Neural cell (in vitro differentiated cells): ENCODE results near the gene CAPN14. TPM values are rescaled to one million over a fixed set of nuclear protein-coding genes. Genes with fewer than 3 reads are reported as not detected.

Experiments
- H2AFZ ChIP-seq: fragments of 200-600, 300-800 bp; sonication (generic), shearing (Covaris generic); 2 replicates; pipeline ENCODE4 v1.6.0; 2014; ENCODE audit warnings: low read depth, mild to moderate bottlenecking, antibody characterized with exemption, low read length, moderate library complexity
- H3F3A ChIP-seq: fragments of 200-600 bp; shearing (Covaris generic); 2 replicates; pipeline ENCODE4 v1.6.1; 2016; ENCODE audit warnings: mild to moderate bottlenecking, moderate library complexity, mixed read lengths, antibody characterized with exemption, low read length; ENCODE audit not compliant: insufficient read depth, poor library complexity, severe bottlenecking
- H3K27ac ChIP-seq: fragments of 200-600, 300-800 bp; sonication (generic), shearing (Covaris generic); 2 replicates; pipeline ENCODE4 v1.5.1; 2014; ENCODE audit warnings: mild to moderate bottlenecking, low read length, moderate library complexity
- H3K27me3 ChIP-seq: fragments of 300-800, 200-600 bp; sonication (generic), shearing (Covaris generic); 2 replicates; pipeline ENCODE4 v1.6.0; 2014; ENCODE audit warnings: mild to moderate bottlenecking, low read depth, low read length, moderate library complexity; ENCODE audit not compliant: insufficient read depth
- H3K36me3 ChIP-seq: fragments of 300-800, 200-600 bp; sonication (generic), shearing (Covaris generic); 2 replicates; pipeline ENCODE4 v1.5.1; 2014; ENCODE audit warnings: mild to moderate bottlenecking, antibody characterized with exemption, low read length, moderate library complexity; ENCODE audit not compliant: insufficient read depth
- H3K4me2 ChIP-seq: fragments of 300-800, 200-600 bp; sonication (generic), shearing (Covaris generic); 2 replicates; pipeline ENCODE4 v1.6.0; 2014; ENCODE audit warnings: mild to moderate bottlenecking, low read length
- H3K4me3 ChIP-seq: fragments of 300-800, 200-600 bp; sonication (generic), shearing (Covaris generic); 2 replicates; pipeline ENCODE4 v1.5.1; 2014; ENCODE audit warnings: mild to moderate bottlenecking, low read length, moderate library complexity
- H3K79me2 ChIP-seq: fragments of 200-600 bp; shearing (Covaris generic); replicated peaks from 2 replicates; pipeline ENCODE4 v1.6.0; 2014; ENCODE audit warnings: mild to moderate bottlenecking, low read length, moderate library complexity; ENCODE audit not compliant: insufficient read depth
- H3K9ac ChIP-seq: fragments of 300-800, 200-600 bp; sonication (generic), shearing (Covaris generic); 2 replicates; pipeline ENCODE4 v1.6.1; 2016; ENCODE audit warnings: mild to moderate bottlenecking, low read length, mixed read lengths
- H3K9me2 ChIP-seq: fragments of 200-600 bp; shearing (Covaris generic); 2 replicates; pipeline ENCODE4 v1.6.1; 2016; ENCODE audit warnings: mild to moderate bottlenecking, low read length, mixed read lengths; ENCODE audit not compliant: insufficient read depth
- H3K9me3 ChIP-seq: fragments of 200-600, 300-800 bp; sonication (generic), shearing (Covaris generic); 2 replicates; pipeline ENCODE4 v1.6.1; 2016; ENCODE audit warnings: mild to moderate bottlenecking, mixed run types, low read length, moderate library complexity, mixed read lengths
- H4K20me1 ChIP-seq: fragments of 200-600 bp; shearing (Covaris generic); 2 replicates; pipeline ENCODE4 v1.6.1; 2016; ENCODE audit warnings: mild to moderate bottlenecking, mixed run types; ENCODE audit not compliant: insufficient read depth
- EP300 ChIP-seq: fragments of 450-650 bp; conservative IDR thresholded peaks from 2 replicates; pipeline ENCODE4 v1.6.1; 2014; ENCODE audit warnings: antibody characterized with exemption, mild to moderate bottlenecking, moderate library complexity; ENCODE audit not compliant: poor library complexity, severe bottlenecking
- EZH2 ChIP-seq: fragments of 200-600, 300-800 bp; shearing (Covaris generic), sonication (generic); IDR thresholded peaks from 2 replicates; pipeline ENCODE4 v1.6.1; 2014; ENCODE audit warnings: antibody characterized with exemption, low read length, borderline replicate concordance, mild to moderate bottlenecking; ENCODE audit not compliant: insufficient read depth, poor library complexity, severe bottlenecking
- MXI1 ChIP-seq: fragments of 450-650 bp; conservative IDR thresholded peaks from 2 replicates; pipeline ENCODE4 v1.6.1; 2014; ENCODE audit warnings: antibody characterized with exemption, mild to moderate bottlenecking; ENCODE audit not compliant: poor library complexity, severe bottlenecking
- POLR2AphosphoS5 ChIP-seq: IDR thresholded peaks from 2 replicates; pipeline ENCODE4 v1.6.1; 2012
- RAD21 ChIP-seq: fragments of 450-650 bp; conservative IDR thresholded peaks from 2 replicates; pipeline ENCODE4 v1.6.1; 2014; ENCODE audit warnings: antibody characterized with exemption, mild to moderate bottlenecking, moderate library complexity
- SMC3 ChIP-seq: fragments of 450-650 bp; conservative IDR thresholded peaks from 2 replicates; pipeline ENCODE4 v1.6.1; 2014; ENCODE audit warnings: antibody characterized with exemption, mild to moderate bottlenecking, moderate library complexity; ENCODE audit not compliant: poor library complexity
- TAF1 ChIP-seq: IDR thresholded peaks from 2 replicates; pipeline ENCODE4 v1.6.1; 2012; ENCODE audit warnings: low read depth
- polyA plus RNA-seq: library from polyadenylated mRNA; depleted of rRNA; stranded (reverse); fragments of >200 nt; gene quantifications from 2 replicates; pipeline ENCODE4 v1.2.3, GENCODE V29; 2014
- TF ChIP-seq, protein P1 (sequence below): fragments of 450-650 bp; IDR thresholded peaks from 2 replicates; pipeline ENCODE4 v1.5.1; 2014; ENCODE audit warnings: antibody characterized with exemption, mild to moderate bottlenecking, moderate library complexity; ENCODE audit not compliant: poor library complexity, severe bottlenecking
- TF ChIP-seq, protein P2 (sequence below): IDR thresholded peaks from 2 replicates; pipeline ENCODE4 v1.6.1; 2012; ENCODE audit warnings: borderline replicate concordance

Gene CAPN14
- polyA plus RNA-seq, 1 donor from 2014 or later, result 2.1 TPM

DNA sequence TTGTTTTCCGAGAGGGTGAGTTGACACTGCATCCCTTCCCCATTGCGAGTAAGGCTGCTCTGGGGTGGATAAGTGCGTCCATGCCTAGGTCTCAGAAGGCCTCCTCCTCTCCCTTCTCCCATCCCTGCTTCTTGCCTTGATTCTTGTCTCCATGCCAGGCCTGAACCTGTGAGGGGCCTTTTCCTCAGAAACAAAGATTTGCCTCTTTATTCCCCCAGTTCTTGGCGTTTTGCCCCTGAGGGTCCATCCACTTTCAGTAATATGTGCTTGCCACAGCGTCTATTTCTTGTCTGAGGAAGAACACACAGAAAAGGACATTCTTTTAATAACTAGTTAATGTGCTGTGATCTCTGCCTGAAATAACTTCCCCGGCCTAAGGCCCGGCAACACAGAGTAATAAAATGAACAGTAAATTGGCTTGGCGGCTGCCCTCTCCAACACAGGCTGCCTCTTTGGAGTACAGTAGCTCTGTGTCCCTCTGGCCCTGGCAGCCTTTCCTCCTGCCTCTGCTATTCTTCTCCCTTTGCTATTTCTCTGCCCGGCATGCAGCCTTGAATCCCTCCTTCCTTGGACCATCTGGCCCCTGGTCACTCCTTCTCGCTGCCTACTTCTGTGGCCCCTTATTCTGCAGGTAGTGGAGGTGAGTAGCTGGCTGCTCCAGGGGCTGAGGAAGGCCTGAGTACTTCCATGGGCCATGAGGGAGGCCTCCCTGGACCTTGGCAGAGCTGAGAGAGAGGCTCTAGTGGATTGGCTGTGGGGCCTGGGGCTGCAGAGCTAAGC, 21.0 kb upstream of the CAPN14 start:
- H3K27me3 ChIP-seq, result no peaks in the 10 kb centered on the region
- no peak overlapping the region for H3K4me3 ChIP-seq
- no peaks in the 10 kb centered on the region for H3F3A ChIP-seq
- no peaks in the 10 kb centered on the region for H3K9me2 ChIP-seq
- no peaks in the 10 kb centered on the region for H3K79me2 ChIP-seq
- no peak for TF ChIP-seq EZH2
- no peaks in the 10 kb centered on the region for H3K36me3 ChIP-seq
- no peak overlapping the region for H3K27ac ChIP-seq
- H3K9ac ChIP-seq, result no peak overlapping the region
- no peaks in the 10 kb centered on the region for H4K20me1 ChIP-seq
- H3K4me2 ChIP-seq, result no peak overlapping the region
- no peak overlapping the region for H2AFZ ChIP-seq
- no peaks in the 10 kb centered on the region for H3K9me3 ChIP-seq

DNA sequence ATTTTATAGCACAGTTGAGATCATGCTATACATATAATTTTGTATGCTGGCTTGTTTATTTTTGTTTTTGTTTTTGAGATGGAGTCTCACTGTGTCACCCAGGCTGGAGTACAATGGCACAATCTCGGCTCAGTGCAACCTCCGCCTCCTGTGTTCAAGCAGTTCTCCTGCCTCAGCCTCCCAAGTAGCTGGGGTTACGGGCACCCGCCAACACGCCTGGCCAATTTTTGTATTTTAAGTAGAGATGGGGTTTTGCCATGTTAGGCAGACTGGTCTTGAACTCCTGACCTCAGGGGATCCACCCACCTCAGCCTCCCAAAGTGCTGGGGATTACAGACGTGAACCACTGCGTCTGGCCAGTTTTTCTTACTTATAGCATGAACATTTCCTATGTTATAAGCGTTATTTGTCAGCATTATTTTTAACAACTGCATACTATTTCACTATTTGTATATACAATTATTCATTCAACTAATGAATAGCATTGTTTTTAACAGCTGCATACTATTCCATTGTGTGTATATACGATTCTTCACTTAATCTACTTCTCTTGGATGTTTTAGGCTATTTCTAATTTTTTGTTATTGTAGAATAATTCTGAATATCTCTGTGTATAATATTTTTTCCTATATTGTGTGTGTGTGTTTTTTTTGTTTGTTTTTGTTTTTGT, 20.2 kb upstream of the CAPN14 start:
- Histone ChIP-seq H3K36me3 (no peaks in the 10 kb centered on the region), H2AFZ (no peak overlapping the region), H3K79me2 (no peaks in the 10 kb centered on the region), H3K27me3 (no peaks in the 10 kb centered on the region), H3K4me3 (no peak overlapping the region), H3K9ac (no peak overlapping the region), H3K4me2 (no peak overlapping the region), H4K20me1 (no peaks in the 10 kb centered on the region), H3F3A (no peaks in the 10 kb centered on the region), H3K27ac (no peak overlapping the region), H3K9me3 (no peaks in the 10 kb centered on the region), H3K9me2 (no peaks in the 10 kb centered on the region)
- TF ChIP-seq EP300, result no peak
- TF ChIP-seq TAF1, result no peak
- no peak for TF ChIP-seq EZH2
- TF ChIP-seq RAD21, result no peak
- TF ChIP-seq, protein P1, sequence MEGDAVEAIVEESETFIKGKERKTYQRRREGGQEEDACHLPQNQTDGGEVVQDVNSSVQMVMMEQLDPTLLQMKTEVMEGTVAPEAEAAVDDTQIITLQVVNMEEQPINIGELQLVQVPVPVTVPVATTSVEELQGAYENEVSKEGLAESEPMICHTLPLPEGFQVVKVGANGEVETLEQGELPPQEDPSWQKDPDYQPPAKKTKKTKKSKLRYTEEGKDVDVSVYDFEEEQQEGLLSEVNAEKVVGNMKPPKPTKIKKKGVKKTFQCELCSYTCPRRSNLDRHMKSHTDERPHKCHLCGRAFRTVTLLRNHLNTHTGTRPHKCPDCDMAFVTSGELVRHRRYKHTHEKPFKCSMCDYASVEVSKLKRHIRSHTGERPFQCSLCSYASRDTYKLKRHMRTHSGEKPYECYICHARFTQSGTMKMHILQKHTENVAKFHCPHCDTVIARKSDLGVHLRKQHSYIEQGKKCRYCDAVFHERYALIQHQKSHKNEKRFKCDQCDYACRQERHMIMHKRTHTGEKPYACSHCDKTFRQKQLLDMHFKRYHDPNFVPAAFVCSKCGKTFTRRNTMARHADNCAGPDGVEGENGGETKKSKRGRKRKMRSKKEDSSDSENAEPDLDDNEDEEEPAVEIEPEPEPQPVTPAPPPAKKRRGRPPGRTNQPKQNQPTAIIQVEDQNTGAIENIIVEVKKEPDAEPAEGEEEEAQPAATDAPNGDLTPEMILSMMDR, result no peak
- TF ChIP-seq SMC3, result no peak
- TF ChIP-seq, protein P2, sequence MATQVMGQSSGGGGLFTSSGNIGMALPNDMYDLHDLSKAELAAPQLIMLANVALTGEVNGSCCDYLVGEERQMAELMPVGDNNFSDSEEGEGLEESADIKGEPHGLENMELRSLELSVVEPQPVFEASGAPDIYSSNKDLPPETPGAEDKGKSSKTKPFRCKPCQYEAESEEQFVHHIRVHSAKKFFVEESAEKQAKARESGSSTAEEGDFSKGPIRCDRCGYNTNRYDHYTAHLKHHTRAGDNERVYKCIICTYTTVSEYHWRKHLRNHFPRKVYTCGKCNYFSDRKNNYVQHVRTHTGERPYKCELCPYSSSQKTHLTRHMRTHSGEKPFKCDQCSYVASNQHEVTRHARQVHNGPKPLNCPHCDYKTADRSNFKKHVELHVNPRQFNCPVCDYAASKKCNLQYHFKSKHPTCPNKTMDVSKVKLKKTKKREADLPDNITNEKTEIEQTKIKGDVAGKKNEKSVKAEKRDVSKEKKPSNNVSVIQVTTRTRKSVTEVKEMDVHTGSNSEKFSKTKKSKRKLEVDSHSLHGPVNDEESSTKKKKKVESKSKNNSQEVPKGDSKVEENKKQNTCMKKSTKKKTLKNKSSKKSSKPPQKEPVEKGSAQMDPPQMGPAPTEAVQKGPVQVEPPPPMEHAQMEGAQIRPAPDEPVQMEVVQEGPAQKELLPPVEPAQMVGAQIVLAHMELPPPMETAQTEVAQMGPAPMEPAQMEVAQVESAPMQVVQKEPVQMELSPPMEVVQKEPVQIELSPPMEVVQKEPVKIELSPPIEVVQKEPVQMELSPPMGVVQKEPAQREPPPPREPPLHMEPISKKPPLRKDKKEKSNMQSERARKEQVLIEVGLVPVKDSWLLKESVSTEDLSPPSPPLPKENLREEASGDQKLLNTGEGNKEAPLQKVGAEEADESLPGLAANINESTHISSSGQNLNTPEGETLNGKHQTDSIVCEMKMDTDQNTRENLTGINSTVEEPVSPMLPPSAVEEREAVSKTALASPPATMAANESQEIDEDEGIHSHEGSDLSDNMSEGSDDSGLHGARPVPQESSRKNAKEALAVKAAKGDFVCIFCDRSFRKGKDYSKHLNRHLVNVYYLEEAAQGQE, result no peak
- TF ChIP-seq POLR2AphosphoS5, result no peak
- TF ChIP-seq MXI1, result no peak
